Esophagus muscularis mucosa (tissue), 4 donors: ENCODE data around the gene YPEL1.

Experiments
- EP300 ChIP-seq: sonication (generic); formaldehyde crosslinking; IDR thresholded peaks from one replicate; pipeline ENCODE4 v1.6.1; 2017; ENCODE audit warnings: antibody characterized with exemption
- POLR2A ChIP-seq: fragments of 450-650 bp; IDR thresholded peaks from one replicate; pipeline ENCODE4 v1.6.1; 2017; ENCODE audit warnings: antibody characterized with exemption, moderate library complexity, mild to moderate bottlenecking, low read depth
- POLR2AphosphoS5 ChIP-seq, 2 donors: sonication (generic); formaldehyde crosslinking; IDR thresholded peaks; one replicate each; pipeline ENCODE4 v1.6.1; 2017; ENCODE audit warnings: antibody characterized with exemption in 2 of 2
- TF ChIP-seq, protein P1 (sequence below), 3 experiments: fragments of 200-600 bp in 2 of 3; fragments of 450-650 bp in 1 of 3; sonication (generic) in 2 of 3; IDR thresholded peaks; one replicate each; pipeline ENCODE4 v1.5.1; 2017 to 2019; ENCODE audit warnings: antibody characterized with exemption in 3 of 3, mild to moderate bottlenecking in 2 of 3, moderate library complexity in 1 of 3

DNA sequence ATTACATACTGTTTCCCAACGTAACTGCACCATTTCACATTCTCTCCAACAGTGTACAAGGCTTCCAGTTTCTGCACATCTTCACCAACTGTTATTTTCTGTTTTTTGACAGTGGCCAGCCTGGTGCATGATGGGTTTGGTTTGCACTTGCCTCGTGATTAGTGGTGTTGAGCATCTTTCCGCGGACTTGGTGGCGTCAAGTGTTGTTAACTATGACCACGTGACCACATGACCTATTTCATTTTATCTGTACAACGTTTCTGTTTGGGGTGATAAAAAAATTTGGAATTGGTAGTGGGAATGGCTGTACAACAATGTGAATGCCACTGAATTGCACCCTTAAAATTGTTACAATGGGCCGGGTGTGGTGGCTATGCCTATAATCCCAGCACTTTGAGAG lies 2.5 kb upstream of the YPEL1 start:
- TF ChIP-seq, protein P1, sequence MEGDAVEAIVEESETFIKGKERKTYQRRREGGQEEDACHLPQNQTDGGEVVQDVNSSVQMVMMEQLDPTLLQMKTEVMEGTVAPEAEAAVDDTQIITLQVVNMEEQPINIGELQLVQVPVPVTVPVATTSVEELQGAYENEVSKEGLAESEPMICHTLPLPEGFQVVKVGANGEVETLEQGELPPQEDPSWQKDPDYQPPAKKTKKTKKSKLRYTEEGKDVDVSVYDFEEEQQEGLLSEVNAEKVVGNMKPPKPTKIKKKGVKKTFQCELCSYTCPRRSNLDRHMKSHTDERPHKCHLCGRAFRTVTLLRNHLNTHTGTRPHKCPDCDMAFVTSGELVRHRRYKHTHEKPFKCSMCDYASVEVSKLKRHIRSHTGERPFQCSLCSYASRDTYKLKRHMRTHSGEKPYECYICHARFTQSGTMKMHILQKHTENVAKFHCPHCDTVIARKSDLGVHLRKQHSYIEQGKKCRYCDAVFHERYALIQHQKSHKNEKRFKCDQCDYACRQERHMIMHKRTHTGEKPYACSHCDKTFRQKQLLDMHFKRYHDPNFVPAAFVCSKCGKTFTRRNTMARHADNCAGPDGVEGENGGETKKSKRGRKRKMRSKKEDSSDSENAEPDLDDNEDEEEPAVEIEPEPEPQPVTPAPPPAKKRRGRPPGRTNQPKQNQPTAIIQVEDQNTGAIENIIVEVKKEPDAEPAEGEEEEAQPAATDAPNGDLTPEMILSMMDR (IDR thresholded peaks at IDR 0.05) = no peak
- TF ChIP-seq EP300 (no peak), POLR2A (no peak), POLR2AphosphoS5 (IDR thresholded peaks at IDR 0.05) (no peak)
